A204.1 (cell line): ENCODE data around the gene SCN4A.
"Not testable (repeated sequence)": the region's sequence is repeated elsewhere in the genome, so short reads cannot be mapped to it uniquely, and the experiment has no call there.

Experiments
- FAIRE-seq: peaks from 2 replicates; lab custom pipeline; 2012; peaks lifted over from hg19 to GRCh38; lab: Jason Lieb, UNC

The SCN4A gene

DNA sequence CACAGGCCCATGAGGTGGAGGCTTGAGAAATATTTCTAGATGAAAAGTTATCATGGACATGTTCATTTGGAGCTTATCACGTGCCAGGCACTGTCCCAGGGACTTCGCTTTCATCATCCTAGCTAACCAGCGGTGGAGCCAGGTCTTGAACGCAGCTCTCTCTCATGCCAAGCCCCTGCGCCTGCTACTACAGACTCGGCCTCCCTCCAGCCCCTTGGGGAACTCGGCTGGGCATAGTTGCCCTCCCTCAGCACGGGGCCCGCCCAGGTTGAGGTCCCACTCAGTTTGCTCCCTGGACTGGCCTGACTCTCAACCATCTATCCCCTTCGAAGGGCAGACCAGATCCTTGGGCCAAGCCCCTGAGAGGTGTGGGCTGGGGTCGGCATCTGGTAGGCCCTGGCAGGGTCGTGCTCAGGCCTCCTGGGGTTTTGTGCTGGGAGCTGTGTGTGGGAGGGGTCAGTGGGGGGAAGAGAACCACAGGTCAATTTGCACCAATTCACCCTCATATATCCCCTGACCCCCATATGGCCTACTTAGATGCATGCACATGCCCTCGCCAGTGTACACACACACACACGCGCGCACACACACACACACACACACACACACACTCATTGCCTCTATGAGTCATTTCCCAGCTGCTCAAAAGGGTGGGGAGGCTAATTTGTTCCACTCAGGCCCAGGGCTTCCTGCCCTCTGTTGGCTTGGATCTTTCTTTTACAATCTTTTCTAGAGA is 12.1 kb upstream of the SCN4A start:
- no peak for FAIRE-seq

DNA sequence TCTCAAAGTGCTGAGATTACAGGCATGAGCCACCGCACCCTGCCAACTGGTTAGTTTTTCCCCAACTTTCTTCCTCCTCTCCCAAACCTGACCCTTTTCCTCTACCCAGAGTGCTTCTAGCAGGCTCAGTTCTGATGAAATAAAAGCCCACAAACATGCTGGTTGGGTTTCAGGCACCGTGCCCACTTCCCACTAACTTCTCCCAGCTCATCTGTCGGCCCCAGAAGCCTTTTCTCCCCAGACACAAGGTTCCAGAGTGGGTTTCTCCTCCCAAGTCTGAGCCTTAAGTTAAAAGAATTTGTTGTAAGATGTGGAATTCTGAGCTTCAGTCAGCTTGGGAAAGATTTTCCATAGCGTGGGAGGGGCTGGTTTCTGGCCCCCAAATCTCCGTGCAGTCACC is 11.5 kb upstream of the SCN4A start:
- no peak for FAIRE-seq

DNA sequence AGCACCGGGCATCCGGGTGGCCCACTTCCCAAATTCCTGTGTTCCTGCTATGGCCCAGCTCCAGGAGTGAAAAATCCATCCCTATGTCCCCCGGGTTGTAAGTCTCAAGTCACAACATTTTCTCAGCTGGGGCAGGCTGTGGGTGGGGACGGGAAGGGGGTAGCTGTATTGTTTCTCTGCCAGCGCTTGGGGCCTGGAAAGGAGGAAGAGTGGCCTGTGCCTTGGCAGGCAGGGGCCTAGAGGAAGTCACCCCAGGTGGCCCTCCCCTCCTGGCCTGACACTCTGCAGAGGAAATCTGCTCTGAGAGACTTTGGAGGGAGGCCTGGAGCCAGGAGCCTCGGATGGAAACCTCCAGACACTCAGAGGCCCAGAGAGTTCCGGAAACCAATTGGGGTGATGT is 10.6 kb upstream of the SCN4A start:
- FAIRE-seq = no peak

DNA sequence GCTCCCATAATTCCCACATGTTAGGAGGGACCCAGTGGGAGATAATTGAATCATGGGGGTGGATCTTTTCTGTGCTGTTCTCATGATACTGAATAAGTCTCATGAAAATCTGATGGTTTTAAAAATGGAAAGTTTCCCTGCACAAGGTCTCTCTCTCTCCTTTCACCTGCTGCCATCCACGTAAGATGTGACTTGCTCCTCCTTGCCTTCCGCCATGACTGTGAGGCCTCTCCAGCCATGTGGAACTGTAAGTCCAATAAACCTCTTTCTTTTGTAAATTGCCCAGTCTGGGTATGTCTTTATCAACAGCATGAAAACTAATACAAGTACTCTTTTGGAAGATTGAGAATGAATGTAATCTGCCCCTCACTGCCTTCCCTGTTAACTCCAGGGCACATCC is 9.9 kb upstream of the SCN4A start:
- FAIRE-seq = not testable (repeated sequence)

DNA sequence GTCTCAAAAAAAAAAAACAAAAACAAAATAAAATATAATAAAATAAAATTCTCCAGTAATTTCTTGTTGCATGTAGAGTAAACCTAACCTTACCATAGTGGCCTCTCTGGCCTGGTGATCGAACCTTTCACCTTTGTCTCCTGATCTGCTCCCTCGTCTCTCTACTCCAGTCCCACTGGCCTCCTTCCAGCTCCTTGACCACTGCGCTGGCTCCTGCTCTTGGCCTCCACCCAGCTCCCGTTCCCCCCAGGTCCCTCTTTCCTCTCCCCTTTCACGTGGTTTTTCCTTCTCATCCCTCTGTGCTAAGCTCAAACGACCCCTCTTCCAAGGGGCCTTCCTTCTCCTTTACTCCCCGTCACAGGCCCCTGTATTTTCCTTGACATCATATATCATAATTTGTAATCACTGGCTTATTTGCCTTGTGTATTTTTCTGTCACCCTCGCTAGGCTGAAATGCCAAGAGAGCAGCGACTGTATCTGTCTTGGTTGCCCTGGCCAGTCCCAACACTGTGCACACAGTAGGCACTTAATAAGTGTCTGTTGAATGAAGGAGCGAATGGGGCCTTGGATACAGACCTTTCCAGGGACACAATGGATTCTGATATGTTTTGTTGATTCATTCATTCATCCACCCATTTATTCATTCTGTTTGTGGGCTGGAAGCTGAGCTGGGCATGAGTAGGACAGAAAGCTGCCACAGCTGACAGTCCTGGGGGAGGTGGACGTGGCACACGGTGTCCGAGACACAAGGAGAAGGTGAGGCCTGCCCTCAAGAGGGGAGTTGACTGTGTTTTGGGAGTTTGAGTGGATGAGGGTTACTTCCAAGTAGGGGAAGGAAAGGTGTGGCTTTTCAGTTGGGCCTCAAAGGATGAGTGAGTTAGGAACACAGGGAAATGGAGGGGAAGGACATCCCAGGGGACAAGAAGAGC is 5.8 kb upstream of the SCN4A start:
- FAIRE-seq = no peak

DNA sequence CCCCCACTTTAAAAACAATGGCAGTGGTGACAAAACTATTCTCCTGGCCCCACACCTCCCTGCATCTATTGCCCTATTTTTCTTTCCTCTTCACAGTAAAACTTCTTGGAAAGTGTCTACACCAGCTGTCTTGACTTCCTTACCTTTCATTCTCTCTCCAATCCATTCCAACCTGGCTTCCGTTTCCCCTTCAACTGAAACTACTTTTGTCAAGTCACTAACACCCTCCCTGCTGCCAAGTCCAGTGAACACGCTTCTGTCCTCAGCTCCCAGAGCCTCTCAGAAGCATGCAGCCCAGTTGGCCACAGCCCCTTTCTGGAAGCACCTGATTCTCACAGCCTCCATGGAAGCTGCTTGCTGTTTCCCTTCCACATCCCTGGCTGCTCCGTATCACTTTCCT is 4.0 kb upstream of the SCN4A start:
- FAIRE-seq = no peak

DNA sequence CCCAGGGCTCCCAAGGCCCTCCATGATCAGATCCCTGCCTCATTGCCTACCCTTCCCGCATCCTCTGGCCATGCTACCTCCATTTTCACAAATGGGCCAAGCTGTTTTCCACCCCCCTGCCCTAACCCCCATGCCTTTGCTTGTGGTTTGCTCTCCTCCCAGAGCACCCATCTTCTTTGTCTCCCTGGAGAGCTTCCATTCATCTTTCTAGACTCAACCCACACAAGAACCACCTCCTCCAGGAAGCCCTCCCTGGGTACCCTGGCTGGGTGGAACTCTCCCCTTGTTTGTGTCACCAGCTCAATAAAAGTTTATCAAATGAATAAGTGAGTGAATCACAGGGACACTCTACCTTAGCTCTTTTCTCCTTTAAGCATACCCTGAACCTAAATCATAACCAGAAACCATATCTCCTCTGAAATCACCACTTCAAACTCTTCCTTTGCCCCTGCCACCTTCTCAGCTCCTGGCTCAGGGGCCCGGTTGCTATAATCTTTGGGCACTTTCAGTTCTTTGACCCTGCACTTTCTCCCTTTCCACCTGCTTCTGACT is 2.9 kb upstream of the SCN4A start:
- FAIRE-seq = no peak

DNA sequence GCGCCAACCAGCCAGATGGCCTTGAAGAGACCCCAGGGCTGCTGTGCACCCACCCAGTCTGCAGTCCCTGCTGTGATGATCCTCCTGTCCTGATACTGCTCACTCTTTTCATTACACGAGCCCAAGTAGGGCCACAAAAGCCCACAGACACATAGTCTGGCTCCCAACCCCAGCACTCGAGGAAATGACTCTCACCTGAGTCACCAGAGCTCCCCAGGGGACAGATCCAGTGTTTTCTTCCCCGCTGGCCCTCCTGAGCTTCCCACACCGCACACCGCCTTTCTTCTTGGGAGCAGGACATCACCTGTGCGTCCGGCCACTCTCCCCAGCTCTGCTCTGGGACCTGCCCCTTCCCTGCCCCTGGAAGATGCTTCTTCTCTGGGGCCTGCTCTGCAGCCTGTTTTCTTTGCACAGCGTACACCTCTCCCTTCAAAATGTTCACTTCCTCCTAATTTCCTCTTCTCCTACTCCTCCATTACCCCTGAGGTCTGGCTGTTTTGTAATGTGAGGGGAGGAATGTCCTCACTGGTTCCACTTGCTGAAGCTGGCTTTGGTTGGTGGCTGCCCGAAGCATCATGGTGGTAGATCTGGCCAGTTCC is 2.0 kb upstream of the SCN4A start:
- no peak for FAIRE-seq

DNA sequence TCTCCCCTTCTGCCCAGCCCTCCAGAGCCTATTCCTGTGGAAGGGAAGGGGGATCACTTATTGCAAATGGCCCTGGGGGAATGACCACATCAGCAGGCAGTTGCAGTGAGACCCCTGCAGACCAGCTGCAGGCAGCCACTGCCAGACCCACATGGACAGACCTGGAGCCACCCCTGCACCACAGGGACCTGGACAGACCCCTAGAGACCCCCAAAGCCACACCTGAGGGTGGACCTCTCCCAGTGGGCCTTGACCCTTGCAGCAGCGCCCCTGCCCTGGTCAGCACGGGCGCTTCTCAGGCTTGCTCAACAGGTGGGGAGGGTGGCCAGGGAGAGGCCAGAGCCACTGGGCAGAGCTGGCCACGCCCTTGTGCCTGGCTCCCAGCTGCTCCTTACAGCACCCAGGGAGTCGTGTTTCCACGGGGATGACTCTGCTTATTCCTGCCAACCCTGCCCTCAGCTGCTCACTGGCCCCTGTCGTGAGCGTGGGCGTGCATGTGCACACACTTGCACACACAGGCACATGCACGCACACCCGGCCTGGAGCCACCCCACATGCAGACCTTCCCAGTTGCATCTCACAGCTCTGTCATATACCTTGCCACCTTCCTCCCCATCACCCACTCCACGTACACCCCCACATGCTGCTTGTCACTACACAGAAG is 1.3 kb upstream of the SCN4A start:
- FAIRE-seq = no peak

DNA sequence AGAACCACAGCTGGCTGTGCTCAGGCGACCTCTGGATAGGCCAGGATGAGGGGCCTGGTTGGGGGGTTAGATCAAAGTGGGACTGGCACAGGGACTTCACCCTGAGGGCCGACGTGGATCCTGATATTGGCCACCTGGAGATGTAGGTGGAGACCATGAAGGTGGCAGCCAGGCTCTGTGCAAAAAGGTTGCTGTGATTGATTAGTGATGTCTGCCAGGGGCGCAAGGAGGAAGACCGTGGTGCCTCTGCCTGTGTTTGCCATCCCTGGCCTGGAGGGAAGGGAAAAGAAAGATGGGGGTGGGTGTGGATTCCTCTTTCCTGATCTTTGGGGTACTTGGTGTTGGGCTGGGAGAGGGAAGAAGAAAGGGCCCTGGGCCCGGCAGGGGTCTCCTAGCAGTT is 529 bp upstream of the SCN4A start:
- no peak for FAIRE-seq

DNA sequence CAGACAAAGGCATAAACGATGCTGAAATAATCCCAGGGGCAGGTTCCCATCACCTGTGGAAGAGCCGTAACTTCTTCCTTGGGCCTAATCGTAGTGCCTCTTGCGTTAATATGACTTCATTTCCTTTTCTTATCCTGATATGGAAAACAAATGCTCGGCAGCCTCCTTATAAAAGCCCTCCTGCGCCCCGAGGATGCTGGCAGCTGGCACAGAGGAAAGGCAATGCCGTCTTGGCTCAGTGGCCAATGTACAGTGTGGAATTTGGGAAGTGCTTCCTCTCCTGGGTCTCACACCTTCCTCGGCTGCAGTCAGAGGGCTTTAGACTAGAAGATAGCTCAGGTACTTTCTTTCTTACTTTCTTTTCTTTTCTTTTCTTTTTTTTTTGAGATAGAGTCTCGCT is 3.4 kb downstream of the SCN4A start:
- FAIRE-seq = no peak

DNA sequence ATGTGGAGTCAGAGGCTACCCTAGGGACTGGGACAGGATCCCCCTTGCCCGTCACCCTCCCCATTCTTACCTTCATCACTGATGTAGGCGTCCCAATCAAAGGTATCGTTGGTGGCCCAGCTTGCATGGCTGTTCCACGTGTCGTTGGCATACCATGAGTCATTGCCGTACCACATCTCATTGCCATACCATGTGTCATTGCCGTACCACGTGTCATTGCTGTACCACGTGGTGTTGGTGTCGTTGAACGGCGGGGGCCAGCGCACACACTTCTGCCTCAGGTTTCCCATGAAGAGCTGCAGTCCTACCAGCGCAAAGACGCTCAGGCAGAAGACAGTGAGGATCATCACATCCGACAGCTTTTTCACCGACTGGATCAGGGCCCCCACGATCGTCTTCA is 4.8 kb downstream of the SCN4A start:
- no peak for FAIRE-seq

DNA sequence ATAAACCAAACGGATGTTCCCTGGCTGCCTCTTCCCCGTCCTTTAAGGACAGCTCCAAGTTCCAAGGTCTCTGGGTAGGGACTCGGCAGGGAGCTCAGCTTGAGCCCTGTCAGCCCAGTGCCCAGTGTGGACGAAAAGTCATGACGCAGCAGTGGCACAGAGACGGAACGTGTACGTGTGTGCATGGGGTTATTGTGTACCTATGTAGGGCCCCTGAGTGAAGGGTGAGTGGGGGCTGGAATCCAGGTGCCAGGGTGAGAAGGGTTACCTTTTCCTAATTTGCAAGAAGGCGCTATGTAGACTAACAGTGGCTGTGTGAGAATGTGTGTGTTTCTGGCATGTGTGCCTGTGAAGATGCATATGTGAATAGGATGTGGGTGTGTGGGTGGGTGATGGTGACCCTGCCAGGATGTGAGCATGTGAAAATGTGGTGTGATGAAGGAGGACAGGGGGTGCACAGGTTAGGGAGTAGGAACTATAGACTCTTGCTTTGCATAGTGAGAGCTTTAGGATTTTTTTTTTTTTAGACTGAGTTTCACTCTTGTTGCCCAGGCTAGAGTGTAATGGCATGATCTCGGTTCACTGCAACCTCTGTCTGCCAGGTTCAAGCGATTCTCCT is 6.0 kb downstream of the SCN4A start:
- no peak for FAIRE-seq

DNA sequence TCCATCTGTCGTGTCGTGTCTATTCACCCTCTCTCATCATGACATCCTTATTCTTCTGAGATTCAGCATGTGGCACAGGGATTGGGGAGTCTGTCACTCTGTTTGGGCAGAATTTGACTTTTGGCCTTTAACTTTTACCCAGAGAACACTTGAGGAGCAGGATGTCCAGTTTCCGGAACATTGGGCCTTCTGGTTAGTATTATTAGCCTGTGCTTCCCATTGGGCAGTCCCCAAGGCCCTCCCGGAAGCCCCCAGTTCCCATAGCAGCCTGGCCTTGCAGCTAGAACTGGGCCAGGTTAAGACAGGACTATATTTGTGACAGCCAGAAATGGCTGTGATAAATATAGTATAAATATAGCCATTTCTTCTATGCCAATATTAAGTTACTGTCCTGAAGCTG is 9.6 kb downstream of the SCN4A start:
- no peak for FAIRE-seq

DNA sequence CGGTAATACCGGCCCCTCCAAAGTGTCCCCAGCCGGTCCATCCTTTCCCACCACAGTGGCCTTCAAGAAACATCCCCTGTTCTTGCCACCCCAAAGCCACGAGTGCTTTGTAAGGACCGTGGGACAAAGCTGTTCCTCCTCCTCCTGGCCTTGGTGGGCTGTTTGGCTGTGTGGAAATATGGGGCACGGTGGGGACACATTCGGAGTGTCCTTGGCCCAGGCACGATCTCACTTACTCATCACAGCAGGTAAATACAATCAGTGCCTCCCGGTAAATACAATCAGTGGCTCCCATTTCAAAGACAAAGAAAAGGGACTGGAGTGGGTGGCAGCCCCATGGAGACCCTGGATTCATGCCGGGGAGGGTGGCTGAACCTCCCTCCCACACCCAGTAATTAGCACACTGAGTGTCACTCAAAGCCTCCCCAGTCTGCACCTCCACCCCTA is 10.4 kb downstream of the SCN4A start:
- no peak for FAIRE-seq

DNA sequence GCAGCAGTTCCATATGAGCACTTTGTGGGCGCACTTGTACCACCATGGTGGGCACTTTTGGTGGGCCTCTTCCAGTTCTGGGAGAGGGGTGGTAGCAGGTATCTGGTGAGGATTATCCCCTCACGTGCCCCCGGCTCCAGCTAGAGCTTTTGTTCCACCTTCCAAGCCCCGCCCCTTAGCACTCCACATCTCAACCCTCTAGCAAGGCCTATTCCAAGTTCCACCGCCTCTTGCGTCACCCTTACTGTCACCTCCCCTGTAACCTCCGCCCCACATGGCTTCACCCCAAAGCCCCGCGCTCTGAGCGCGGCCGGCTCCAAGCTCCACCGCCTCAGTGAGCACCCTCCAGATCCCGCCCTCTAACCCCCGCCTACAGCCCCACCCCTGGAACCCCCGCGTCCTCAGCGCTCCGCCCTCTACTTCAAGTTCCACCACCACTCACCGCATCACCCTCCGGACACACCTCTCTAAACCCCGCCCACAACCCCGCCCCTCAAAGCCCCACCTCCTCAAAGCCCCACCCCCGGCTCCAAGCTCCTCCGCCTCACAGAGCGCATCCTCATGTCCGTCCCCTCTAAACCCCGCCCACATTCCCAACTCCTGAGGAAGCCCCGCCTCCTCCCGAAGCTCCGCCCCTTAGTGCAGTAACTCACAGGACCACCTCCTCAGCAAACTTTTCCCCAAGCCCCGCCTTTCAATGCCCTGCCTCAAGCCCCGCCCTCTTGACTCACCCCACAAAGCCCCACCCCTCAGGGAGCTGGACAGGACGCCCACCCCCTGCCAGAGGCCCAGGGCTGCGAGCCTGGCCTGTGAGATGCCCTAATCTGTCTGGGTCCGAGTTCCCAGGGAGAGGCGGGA is 11.1 kb downstream of the SCN4A start:
- FAIRE-seq = no peak

DNA sequence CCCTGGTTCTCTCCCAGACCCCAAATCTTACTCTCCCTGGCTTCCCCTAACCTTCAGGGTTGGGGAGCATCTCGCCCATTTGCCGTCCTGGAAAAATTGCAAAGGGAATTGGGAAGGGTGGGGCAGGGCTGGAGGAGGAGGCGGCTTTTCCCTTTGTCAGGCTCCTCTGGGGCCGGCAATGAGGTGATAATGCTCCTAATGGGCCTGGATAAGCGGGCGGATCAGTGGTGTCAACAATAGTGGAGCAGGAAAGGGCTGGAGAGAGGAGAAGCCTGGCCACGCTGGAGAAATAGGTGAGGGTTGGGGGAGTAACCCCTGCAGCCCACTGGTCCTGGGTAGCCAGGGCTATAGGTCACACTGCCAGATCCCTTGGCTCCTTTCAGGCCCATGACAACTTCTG is 12.3 kb downstream of the SCN4A start:
- FAIRE-seq = no peak

DNA sequence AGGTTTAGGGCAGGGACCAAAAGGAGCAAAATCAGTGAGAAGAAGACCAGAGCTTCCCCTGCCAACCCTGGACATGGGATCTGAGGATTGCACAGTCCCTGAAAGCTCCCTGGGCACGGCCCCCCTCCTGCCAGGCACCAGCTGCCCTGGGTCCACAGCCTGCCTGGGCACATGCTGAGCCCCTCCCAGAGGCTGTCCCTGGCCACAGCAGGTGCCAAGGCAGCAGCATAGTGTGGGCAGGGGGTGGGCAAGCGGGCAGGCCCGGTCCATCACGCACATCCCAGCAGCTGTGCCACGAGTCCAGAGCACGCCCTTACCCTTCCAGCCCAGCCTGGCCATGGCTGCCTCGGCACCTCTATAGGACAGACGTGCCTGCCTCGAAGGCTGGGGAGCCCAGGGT is 12.7 kb downstream of the SCN4A start:
- FAIRE-seq = no peak

DNA sequence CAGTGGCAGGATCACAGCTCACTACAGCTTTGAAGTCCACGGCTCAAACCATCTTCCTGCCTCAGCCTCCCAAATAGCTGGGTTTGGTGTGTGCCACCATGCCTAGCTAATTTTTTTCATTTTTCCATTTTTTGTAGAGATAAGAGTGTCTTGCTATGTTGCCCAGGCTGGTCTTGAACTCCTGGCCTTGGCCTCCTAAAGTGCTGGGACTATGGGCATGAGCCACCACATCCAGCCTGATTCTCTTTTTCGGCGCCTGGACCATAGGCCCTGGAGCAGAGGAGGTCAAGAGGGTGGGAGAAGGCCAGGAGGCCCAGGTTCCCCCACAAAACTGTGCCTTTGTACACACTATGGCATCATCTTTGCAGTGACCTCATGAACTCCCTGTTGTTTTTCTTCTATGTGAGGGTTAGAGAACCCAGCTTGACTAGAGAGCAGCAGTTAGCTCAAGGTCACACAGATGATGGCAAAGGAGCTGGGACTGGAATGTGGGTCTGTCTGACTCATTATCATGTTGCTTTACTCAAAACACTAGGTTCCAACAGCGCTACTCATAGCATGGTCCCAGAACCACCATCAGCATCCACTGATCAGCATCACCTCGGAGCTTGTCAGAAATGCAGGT is 16.3 kb downstream of the SCN4A start:
- no peak for FAIRE-seq

DNA sequence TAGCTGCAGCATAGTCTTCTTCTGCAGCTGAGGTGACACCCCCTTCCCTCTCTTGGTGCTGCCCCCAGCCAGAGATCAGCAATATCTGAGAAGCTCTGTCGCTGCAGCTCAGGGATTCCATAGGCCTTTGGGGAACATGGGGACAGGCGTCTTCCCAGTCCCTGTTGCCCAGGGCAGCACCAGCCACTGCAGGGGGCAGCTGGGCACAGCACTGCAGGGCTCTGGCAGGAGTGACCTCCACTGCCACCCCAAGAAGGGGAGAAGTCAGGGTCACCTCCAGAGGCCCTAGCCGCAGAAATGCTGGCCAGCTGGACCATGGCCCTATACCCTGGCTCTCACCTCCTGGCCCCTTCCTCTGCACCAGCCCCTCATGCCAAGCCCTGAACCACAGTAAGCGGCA is 16.9 kb downstream of the SCN4A start:
- no peak for FAIRE-seq

DNA sequence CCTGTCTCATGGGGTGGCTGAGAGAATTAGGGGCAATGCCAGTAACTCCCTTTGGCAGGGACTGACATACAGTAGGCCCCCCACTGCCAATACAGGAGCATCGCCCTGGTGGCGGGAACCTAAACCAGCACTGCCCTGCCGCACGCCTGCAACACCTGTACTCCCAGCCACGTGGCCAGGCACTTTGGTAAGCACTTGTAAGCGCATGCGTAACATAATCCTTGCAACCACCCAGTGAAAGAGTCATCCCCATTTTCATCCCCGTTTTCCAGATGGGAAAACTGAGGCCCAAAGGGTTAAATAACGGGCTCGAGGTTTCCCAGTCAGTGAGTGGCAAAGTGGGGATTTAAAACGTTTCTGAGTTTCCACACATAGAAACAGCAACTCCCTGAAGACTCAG is 17.5 kb downstream of the SCN4A start:
- FAIRE-seq = no peak
